ENCODE results near the gene STOX2.

STOX2 gene

GRCh38 chr4:183905081-183905592, at the start of gene STOX2:
STOX2 (plus strand) TSS chr4:183905307; CDS start chr4:183906791, 1,484 bp downstream.
- Histone ChIP-seq H3K27ac (ENCODE audit: low read length) (no peak within 1 kb of the TSS), H3K9me3 (ENCODE audit: control insufficient read depth in 1 of 2, low read length in 2 of 2) (no peaks in the 10 kb centered on the region), H3K27me3 (ENCODE audit: low read depth, low read length) (no peaks in the 10 kb centered on the region), H3K36me3 (ENCODE audit: control insufficient read depth in 1 of 2, insufficient read depth in 2 of 2, low read length in 2 of 2) (no peaks in the 10 kb centered on the region), H3K4me3 (ENCODE audit: low read depth in 1 of 2, low read length in 2 of 2) (peak within 1 kb of the TSS; percentile 63 to 88), H3K4me1 (ENCODE audit: control insufficient read depth in 1 of 2, insufficient read depth in 2 of 2, low read length in 2 of 2) (peaks cover 0 to 30% of the 10 kb centered on the region in 2 donors)

GRCh38 chr4:183855323-183856190, 49.5 kb upstream of the STOX2 start:
- Histone ChIP-seq H3K9me3 (ENCODE audit: control insufficient read depth in 1 of 2, low read length in 2 of 2) (no peaks in the 10 kb centered on the region), H3K36me3 (ENCODE audit: control insufficient read depth in 1 of 2, insufficient read depth in 2 of 2, low read length in 2 of 2) (no peaks in the 10 kb centered on the region), H3K4me1 (ENCODE audit: control insufficient read depth in 1 of 2, insufficient read depth in 2 of 2, low read length in 2 of 2) (no peaks in the 10 kb centered on the region), H3K4me3 (ENCODE audit: low read depth in 1 of 2, low read length in 2 of 2) (no peak overlapping the region), H3K27me3 (ENCODE audit: low read depth, low read length) (no peaks in the 10 kb centered on the region), H3K27ac (ENCODE audit: low read length) (no peak overlapping the region)

GRCh38 chr4:183857040-183857439, 48.1 kb upstream of the STOX2 start:
- H3K9me3 ChIP-seq (ENCODE audit: control insufficient read depth in 1 of 2, low read length in 2 of 2): no peaks in the 10 kb centered on the region
- no peaks in the 10 kb centered on the region for H3K27me3 ChIP-seq (ENCODE audit: low read depth, low read length)
- no peaks in the 10 kb centered on the region for H3K36me3 ChIP-seq (ENCODE audit: control insufficient read depth in 1 of 2, insufficient read depth in 2 of 2, low read length in 2 of 2)
- no peak overlapping the region for H3K4me3 ChIP-seq (ENCODE audit: low read depth in 1 of 2, low read length in 2 of 2)
- no peak overlapping the region for H3K27ac ChIP-seq (ENCODE audit: low read length)
- no peaks in the 10 kb centered on the region for H3K4me1 ChIP-seq (ENCODE audit: control insufficient read depth in 1 of 2, insufficient read depth in 2 of 2, low read length in 2 of 2)

GRCh38 chr4:183858011-183858615, 47.0 kb upstream of the STOX2 start:
- Histone ChIP-seq H3K9me3 (ENCODE audit: control insufficient read depth in 1 of 2, low read length in 2 of 2) (no peaks in the 10 kb centered on the region), H3K4me1 (ENCODE audit: control insufficient read depth in 1 of 2, insufficient read depth in 2 of 2, low read length in 2 of 2) (no peaks in the 10 kb centered on the region), H3K27me3 (ENCODE audit: low read depth, low read length) (no peaks in the 10 kb centered on the region), H3K27ac (ENCODE audit: low read length) (no peak overlapping the region), H3K4me3 (ENCODE audit: low read depth in 1 of 2, low read length in 2 of 2) (no peak overlapping the region), H3K36me3 (ENCODE audit: control insufficient read depth in 1 of 2, insufficient read depth in 2 of 2, low read length in 2 of 2) (no peaks in the 10 kb centered on the region)

- H3K4me1 ChIP-seq (ENCODE audit: control insufficient read depth in 1 of 2, insufficient read depth in 2 of 2, low read length in 2 of 2): no peaks in the 10 kb centered on the region
These were observed 45.0 kb upstream of the STOX2 start for GRCh38 chr4:183860119-183860518.

GRCh38 chr4:183860731-183861130, 44.4 kb upstream of the STOX2 start:
- Histone ChIP-seq H3K4me3 (ENCODE audit: low read depth in 1 of 2, low read length in 2 of 2) (no peak overlapping the region), H3K27ac (ENCODE audit: low read length) (no peak overlapping the region), H3K9me3 (ENCODE audit: control insufficient read depth in 1 of 2, low read length in 2 of 2) (no peaks in the 10 kb centered on the region), H3K4me1 (ENCODE audit: control insufficient read depth in 1 of 2, insufficient read depth in 2 of 2, low read length in 2 of 2) (no peaks in the 10 kb centered on the region), H3K27me3 (ENCODE audit: low read depth, low read length) (no peaks in the 10 kb centered on the region), H3K36me3 (ENCODE audit: control insufficient read depth in 1 of 2, insufficient read depth in 2 of 2, low read length in 2 of 2) (no peaks in the 10 kb centered on the region)

More at GRCh38 chr4:183860119-183860518, 45.0 kb upstream of the STOX2 start:
- Histone ChIP-seq H3K9me3 (ENCODE audit: control insufficient read depth in 1 of 2, low read length in 2 of 2) (no peaks in the 10 kb centered on the region), H3K27ac (ENCODE audit: low read length) (no peak overlapping the region), H3K36me3 (ENCODE audit: control insufficient read depth in 1 of 2, insufficient read depth in 2 of 2, low read length in 2 of 2) (no peaks in the 10 kb centered on the region), H3K4me3 (ENCODE audit: low read depth in 1 of 2, low read length in 2 of 2) (no peak overlapping the region), H3K27me3 (ENCODE audit: low read depth, low read length) (no peaks in the 10 kb centered on the region)

- Histone ChIP-seq H3K4me1 (ENCODE audit: control insufficient read depth in 1 of 2, insufficient read depth in 2 of 2, low read length in 2 of 2) (no peaks in the 10 kb centered on the region), H3K36me3 (ENCODE audit: control insufficient read depth in 1 of 2, insufficient read depth in 2 of 2, low read length in 2 of 2) (no peaks in the 10 kb centered on the region), H3K9me3 (ENCODE audit: control insufficient read depth in 1 of 2, low read length in 2 of 2) (no peaks in the 10 kb centered on the region), H3K27ac (ENCODE audit: low read length) (no peak overlapping the region), H3K4me3 (ENCODE audit: low read depth in 1 of 2, low read length in 2 of 2) (no peak overlapping the region), H3K27me3 (ENCODE audit: low read depth, low read length) (no peaks in the 10 kb centered on the region)
These were observed 43.7 kb upstream of the STOX2 start for GRCh38 chr4:183861426-183861825.

- no peak overlapping the region for H3K27ac ChIP-seq (ENCODE audit: low read length)
- no peaks in the 10 kb centered on the region for H3K9me3 ChIP-seq (ENCODE audit: control insufficient read depth in 1 of 2, low read length in 2 of 2)
- H3K36me3 ChIP-seq (ENCODE audit: control insufficient read depth in 1 of 2, insufficient read depth in 2 of 2, low read length in 2 of 2): no peaks in the 10 kb centered on the region
- H3K27me3 ChIP-seq (ENCODE audit: low read depth, low read length): no peaks in the 10 kb centered on the region
- no peaks in the 10 kb centered on the region for H3K4me1 ChIP-seq (ENCODE audit: control insufficient read depth in 1 of 2, insufficient read depth in 2 of 2, low read length in 2 of 2)
- H3K4me3 ChIP-seq (ENCODE audit: low read depth in 1 of 2, low read length in 2 of 2): no peak overlapping the region
These were observed 41.8 kb upstream of the STOX2 start for GRCh38 chr4:183863155-183863825.

GRCh38 chr4:183867247-183867646, 37.9 kb upstream of the STOX2 start:
- no peak overlapping the region for H3K4me3 ChIP-seq (ENCODE audit: low read depth in 1 of 2, low read length in 2 of 2)
- H3K27me3 ChIP-seq (ENCODE audit: low read depth, low read length): no peaks in the 10 kb centered on the region
- no peak overlapping the region for H3K27ac ChIP-seq (ENCODE audit: low read length)

GRCh38 chr4:183870997-183871396, 34.1 kb upstream of the STOX2 start:
- H3K27me3 ChIP-seq (ENCODE audit: low read depth, low read length): no peaks in the 10 kb centered on the region
- no peaks in the 10 kb centered on the region for H3K36me3 ChIP-seq (ENCODE audit: control insufficient read depth in 1 of 2, insufficient read depth in 2 of 2, low read length in 2 of 2)
- no peak overlapping the region for H3K4me3 ChIP-seq (ENCODE audit: low read depth in 1 of 2, low read length in 2 of 2)
- no peaks in the 10 kb centered on the region for H3K4me1 ChIP-seq (ENCODE audit: control insufficient read depth in 1 of 2, insufficient read depth in 2 of 2, low read length in 2 of 2)
- H3K9me3 ChIP-seq (ENCODE audit: control insufficient read depth in 1 of 2, low read length in 2 of 2): no peaks in the 10 kb centered on the region
- no peak overlapping the region for H3K27ac ChIP-seq (ENCODE audit: low read length)

More at GRCh38 chr4:183867247-183867646, 37.9 kb upstream of the STOX2 start:
- H3K4me1 ChIP-seq (ENCODE audit: control insufficient read depth in 1 of 2, insufficient read depth in 2 of 2, low read length in 2 of 2): no peaks in the 10 kb centered on the region
- no peaks in the 10 kb centered on the region for H3K36me3 ChIP-seq (ENCODE audit: control insufficient read depth in 1 of 2, insufficient read depth in 2 of 2, low read length in 2 of 2)
- H3K9me3 ChIP-seq (ENCODE audit: control insufficient read depth in 1 of 2, low read length in 2 of 2): no peaks in the 10 kb centered on the region

- Histone ChIP-seq H3K9me3 (ENCODE audit: control insufficient read depth in 1 of 2, low read length in 2 of 2) (no peaks in the 10 kb centered on the region), H3K4me1 (ENCODE audit: control insufficient read depth in 1 of 2, insufficient read depth in 2 of 2, low read length in 2 of 2) (peaks cover 0 to 2% of the 10 kb centered on the region in 2 donors), H3K27ac (ENCODE audit: low read length) (no peak overlapping the region), H3K27me3 (ENCODE audit: low read depth, low read length) (no peaks in the 10 kb centered on the region), H3K4me3 (ENCODE audit: low read depth in 1 of 2, low read length in 2 of 2) (no peak overlapping the region), H3K36me3 (ENCODE audit: control insufficient read depth in 1 of 2, insufficient read depth in 2 of 2, low read length in 2 of 2) (no peaks in the 10 kb centered on the region)
These were observed 33.5 kb upstream of the STOX2 start for GRCh38 chr4:183871581-183871980.
